HG03039 (cell line): ENCODE results near the gene P4HB.

Source experiments
- ATAC-seq: cut with Tn5 transposase; IDR thresholded peaks from one replicate; pipeline ENCODE4 v1.9.1; 2021; ENCODE audit warnings: mild to moderate bottlenecking, moderate library complexity; ENCODE audit not compliant: unreplicated experiment

P4HB gene

DNA sequence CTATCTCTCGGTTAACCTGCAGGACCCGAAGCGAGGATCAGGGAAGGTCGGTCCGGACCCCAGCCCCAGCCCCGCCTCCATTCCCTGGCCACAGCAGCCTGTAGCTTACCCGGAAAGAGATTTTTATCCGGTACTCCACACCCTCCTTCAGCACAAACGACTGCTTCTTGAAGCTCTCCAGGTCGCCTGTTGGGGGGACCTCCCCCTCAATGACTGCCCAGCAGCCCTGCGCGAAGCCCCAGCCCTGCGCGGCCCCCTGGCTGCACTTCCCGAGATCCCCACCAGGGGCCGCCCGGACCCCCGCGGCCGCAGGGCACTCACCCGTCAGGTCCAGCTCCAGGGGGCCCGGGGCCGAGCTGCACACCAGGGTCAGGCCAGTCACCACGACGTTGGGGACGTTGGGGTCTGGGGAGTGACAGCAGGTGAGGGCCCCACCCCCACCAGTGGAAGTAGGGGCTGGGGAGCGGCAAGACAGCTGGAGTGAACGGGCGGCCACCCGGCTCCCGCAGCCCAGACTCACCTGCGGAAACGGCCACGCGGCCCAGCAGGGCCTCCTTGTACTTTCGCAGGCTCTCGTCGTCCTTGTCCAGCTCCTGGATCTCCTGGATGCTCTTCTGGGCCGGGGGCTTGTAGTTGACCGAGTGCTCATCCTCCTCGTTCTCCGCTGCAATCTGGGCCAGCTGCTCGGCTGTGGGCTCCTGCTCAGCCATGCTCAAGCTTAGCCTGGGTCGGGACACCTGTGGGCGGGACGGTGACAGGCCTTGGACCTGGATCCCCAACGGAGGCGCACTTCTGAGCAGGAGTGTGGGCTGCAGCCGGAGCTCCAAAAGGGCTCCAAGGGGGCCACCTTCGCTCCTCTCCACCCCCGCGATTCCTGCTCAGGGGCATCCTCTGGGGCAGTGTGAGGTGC lies 9.1 kb upstream of the P4HB start:
- no peak for ATAC-seq

DNA sequence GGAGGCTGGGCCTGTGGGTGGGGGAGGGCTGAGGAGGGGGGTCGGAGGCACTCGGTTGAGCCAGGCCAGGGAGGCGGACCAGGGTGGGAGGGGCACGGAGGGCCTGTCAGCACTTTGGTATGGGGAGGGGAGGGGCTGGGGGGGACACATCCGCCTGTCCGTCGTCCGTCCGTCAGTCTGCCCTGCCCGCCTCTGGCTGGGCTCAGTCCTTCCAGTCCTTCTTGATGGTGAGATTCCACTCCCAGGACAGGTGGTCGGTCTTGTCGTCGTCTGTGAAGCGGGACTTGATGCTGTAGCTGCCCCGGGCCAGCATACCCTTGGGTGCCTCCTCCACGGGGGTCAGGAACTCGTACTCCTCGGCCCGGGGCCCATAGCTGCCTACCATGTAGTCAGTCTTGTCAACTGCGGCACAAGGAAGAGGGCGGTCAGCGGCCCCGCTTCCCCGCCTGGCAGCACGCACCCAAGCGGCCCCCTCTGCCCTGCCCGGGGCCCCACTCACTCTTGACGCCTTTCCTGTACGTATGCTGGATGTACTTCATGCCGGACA lies 8.4 kb upstream of the P4HB start:
- no peak for ATAC-seq

- ATAC-seq = no peak
These were observed 7.8 kb upstream of the P4HB start for GRCh38 chr17:81867991-81868673.

DNA sequence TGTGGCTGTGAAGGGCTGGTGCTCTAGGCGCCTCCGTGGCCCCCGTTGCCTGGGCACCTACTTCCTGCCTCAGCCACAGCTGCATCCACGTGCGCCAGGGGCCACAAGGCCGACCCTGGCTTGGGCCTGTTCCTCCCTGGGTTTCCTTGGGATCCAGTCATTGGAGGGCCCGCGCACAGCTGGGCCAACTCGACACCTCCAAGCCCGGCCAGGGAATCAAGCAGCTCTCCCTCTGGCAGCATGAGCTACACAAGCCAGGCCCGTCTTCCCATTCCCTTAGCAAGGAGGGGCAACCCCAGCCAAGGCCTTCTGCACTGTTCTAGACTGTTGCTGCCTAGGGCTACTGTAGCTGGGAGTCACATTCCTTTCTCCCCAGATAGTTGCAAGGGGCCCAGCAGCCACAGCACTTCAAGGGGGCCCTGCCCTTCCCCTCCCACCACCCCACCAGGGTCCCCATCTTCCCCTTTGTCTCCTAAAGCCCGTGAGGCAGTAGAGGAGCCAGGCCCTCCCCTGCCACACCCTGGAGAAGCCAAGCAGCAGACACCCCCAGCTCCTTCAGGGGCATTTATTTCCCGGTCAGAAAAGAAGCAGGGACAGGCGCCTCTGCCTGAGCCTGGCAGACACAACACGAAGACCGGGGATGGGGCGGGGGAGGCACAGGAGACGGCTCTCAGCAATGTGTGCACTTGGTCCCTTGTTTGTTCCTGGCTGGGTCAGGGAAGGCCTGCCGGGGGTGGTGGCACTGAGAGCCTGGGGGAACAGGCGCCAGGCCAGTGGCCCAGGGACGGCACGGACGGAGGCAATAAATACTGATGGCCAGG lies 7.0 kb upstream of the P4HB start:
- no peak for ATAC-seq

GRCh38 chr17:81866440-81867169 lies 6.3 kb upstream of the P4HB start:
- ATAC-seq = no peak

DNA sequence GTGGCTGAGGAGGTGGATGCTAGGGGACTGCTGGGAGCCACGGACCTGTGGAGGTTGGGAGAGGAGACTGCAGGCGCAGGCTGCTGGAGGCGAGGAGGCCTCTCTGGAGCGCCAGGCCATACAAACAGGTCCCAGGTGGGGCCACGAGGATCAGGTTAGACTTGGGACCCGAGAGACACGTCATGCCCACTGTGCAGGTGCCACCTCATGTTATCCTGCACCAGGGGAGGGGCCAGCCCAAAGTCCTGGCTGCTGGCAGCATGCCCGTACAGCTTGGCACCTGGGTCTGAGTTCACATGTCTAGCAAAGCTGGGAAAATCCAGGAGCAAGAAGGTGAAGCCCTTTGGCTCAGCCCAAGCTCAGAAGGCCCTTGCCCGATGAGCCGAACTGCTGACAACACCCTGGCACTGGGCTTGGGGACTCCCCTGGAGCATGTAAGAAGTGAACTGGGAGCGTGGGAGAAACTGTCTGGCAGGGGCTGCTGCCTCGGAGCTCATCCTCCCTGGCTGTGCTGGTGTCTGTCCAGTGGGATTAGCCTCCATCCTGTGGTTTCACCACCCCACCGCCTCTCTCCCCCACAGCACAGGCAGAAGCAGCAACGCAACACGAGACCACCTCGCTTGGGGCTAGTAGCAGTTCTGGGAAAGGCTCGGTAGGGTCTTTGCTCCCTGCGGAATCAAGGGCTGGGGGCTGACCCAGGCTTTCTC lies 5.6 kb upstream of the P4HB start:
- no peak for ATAC-seq

DNA sequence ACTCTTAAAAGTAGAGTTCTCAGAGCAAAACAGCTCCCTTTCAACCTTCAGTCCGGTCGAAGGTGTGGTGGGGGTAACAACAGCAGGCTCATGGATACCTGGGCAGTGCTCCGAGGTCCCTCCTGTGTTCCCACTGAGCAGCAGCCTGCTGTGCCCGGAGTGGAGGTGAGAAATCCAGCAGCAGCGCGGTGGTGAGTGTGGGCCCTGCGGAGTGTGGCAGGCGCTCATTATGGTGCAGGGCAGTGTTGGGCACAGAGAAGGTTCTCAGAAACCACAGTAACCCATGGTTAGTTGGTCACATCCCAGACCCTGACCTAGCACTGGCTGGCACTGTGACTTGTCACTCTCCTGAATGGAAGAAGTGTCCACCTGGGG lies 5.0 kb upstream of the P4HB start:
- ATAC-seq = no peak

GRCh38 chr17:81863833-81864768 lies 3.8 kb upstream of the P4HB start:
- no peak for ATAC-seq

GRCh38 chr17:81863123-81863675 lies 2.9 kb upstream of the P4HB start:
- no peak for ATAC-seq

DNA sequence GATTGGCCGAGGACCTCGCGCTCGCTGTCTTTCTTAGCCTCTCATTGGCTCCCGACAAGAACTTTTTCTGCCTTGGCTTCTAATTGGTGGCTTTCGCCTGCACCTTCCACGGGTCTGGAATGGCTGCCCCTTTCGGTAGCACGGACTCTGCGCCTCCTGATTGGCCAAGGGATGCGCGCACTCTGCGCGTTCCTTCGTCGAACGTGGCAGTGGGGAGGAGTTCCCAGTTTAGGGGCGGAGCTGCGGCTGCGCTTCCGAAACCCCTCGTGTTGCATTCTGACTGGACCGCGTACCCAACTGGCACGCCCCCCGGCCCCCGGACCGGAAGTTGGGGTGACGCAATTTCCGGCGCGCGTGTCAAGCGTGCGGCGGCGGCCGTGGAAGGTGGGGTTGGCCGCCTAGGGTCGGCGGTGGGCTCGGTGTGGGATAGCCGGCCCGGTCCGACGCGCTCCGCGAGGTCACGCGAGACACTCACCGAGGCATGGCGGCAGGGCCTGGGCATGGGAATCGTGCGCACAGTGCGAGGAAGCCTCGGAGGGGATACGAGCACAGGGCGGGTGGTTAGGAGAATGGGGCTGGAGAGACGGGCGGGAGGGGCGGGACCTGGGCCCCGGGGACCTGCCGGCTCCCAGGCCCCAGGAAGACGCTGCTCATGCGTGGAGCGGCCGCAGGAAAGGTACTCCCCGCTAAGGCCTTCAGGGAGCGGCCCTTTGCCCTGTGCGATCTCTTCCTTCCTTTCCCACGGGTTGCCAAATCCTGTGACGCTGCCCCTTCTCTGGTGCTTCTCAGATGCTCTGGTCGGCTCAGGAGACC lies 627 bp upstream of the P4HB start:
- peak; percentile 73 for ATAC-seq

GRCh38 chr17:81858967-81859905 lies 1.1 kb downstream of the P4HB start:
- no peak for ATAC-seq

DNA sequence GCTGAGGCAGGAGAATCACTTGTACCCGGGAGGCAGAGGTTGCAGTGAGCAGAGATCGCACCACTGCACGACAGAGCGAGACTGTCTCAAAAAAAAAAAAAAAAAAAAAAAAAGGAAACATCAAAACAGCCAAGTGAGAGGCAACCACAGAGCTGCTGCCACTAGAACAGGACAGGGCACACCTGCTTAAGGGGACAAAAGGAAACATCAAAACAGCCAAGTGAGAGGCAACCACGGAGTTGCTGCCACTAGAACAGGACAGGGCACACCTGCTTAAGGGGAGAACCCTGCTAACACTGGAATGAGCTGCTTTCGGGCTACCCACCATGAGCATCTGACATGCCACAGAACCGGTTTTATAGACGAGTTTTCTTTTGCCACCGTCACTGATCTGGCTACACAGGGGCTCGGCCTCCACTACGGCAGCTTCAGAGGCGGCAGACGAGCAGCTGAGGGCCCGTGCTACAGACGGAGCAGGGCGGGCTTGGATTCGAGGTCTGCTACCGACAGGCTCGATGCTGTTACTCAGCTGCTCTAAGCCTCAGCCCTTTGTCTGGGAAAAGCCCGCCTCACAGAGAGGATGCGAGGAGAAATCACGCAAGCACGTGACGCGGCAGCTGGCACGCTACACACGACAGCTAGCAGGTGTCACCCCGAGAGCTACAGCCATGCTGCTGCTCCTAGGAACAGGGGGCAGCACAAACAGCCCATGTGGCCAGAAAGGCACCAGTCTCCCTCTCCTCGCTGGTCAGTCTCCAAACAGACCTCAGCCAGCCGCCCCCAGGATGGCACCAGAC lies 2.0 kb downstream of the P4HB start:
- no peak for ATAC-seq

DNA sequence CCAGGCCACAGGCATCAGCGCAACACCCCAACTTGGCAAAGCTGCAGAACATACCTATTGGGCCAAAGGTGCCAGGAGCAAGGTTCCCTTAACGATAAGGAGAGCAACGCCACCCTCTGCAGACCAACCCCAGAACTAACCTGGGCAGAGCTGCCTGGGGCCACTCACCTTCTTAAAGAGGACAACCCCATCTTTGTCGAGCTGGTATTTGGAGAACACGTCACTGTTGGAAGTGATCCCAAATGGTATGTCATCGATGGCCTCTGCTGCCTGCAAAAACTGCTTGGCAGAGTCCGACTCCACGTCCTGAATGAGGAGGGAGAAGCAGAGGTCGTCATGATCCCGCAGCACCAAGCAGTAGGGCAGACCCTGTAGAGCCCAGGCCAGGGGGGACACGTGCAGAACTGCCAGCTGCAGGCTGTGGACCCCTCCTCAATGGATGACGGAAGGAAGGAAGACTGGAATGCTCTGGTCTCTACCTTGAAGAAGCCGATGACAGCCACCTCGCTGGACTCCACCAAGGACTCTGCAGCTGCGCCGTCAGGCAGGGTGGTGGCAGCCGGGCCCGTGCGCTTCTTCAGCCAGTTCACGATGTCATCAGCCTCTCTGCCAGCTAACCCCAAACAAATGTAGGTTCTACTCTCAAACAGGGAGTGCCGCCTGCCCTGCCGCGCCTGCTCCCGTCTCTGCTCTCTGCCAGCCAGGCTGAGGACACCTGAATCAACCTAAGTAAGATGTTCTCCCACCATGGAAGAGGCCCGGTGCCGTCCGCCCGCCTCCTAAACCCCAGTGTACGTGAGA lies 5.2 kb downstream of the P4HB start:
- no peak for ATAC-seq

DNA sequence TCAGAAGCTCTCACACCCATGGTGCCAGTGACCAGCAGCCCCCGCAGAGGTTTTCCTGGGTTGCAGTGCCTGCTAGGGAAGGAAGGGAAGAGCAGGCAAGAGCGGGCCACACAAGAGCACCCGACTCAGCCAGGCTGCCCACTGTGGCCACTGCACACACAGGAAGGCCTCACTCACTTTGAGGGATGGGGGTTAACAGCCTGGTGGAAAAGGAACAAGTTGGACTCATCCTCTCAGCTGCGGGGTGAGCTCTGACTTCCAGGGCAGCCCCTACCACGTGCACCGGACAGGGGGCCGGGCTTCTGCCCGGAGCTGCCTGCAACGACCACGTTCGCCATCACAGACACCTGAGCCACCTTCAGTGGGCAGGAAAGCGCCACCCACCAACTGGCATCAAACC lies 8.1 kb downstream of the P4HB start:
- no peak for ATAC-seq

GRCh38 chr17:81851423-81851822 lies 8.9 kb downstream of the P4HB start:
- no peak for ATAC-seq
